Testis (tissue), 2 donors: ENCODE results near the gene TRAF2.

Experiments
- POLR2A ChIP-seq: fragments of 450-650 bp; IDR thresholded peaks from one replicate; pipeline ENCODE4 v1.6.1; 2017; ENCODE audit warnings: antibody characterized with exemption, mild to moderate bottlenecking, moderate library complexity
- TF ChIP-seq, protein P1 (sequence below), 3 experiments: fragments of 450-650 bp in 2 of 3; fragments of 200-600 bp in 1 of 3; sonication (generic) in 1 of 3; IDR thresholded peaks; one replicate each; pipeline ENCODE4 v1.5.1; 2016 to 2019; ENCODE audit warnings: antibody characterized with exemption in 3 of 3, mild to moderate bottlenecking in 2 of 3, moderate library complexity in 1 of 3

DNA sequence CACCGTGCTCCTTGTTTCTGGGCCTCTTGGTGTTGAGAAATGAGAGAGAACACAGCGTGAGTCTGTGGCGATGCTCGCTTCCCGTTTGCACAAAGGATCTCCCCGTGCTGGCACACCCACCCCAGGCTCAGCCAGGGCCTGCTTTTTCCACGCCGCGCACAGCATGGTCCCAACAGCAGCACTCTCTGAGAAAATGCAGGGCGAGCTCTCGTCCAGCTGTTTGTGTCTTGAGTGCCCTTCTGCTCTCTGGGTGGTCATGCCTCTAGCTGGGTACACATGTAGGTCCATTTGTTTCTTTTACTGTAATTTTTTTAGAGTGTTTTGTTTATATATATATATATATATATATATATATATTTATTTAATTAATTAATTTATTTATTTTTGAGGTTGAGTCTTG lies 31.6 kb downstream of the TRAF2 start:
- TF ChIP-seq POLR2A, result no peak
- TF ChIP-seq, protein P1, sequence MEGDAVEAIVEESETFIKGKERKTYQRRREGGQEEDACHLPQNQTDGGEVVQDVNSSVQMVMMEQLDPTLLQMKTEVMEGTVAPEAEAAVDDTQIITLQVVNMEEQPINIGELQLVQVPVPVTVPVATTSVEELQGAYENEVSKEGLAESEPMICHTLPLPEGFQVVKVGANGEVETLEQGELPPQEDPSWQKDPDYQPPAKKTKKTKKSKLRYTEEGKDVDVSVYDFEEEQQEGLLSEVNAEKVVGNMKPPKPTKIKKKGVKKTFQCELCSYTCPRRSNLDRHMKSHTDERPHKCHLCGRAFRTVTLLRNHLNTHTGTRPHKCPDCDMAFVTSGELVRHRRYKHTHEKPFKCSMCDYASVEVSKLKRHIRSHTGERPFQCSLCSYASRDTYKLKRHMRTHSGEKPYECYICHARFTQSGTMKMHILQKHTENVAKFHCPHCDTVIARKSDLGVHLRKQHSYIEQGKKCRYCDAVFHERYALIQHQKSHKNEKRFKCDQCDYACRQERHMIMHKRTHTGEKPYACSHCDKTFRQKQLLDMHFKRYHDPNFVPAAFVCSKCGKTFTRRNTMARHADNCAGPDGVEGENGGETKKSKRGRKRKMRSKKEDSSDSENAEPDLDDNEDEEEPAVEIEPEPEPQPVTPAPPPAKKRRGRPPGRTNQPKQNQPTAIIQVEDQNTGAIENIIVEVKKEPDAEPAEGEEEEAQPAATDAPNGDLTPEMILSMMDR (IDR thresholded peaks at IDR 0.05), result no peak
